Glutamatergic neuron (in vitro differentiated cells): ENCODE results near the gene SRPRB. TPM values are rescaled to one million over a fixed set of nuclear protein-coding genes. Genes with fewer than 3 reads are reported as not detected.

Experiments used
- DNase-seq: peaks from one replicate; pipeline ENCODE4 v3.0.0; 2022
- H3K27ac Mint-ChIP-seq: one replicate; pipeline ENCODE4 v1.8.0; 2020; ENCODE audit warnings: mild to moderate bottlenecking, mixed read lengths, inconsistent platforms; ENCODE audit not compliant: unreplicated experiment
- H3K27me3 Mint-ChIP-seq: one replicate; pipeline ENCODE4 v1.8.0; 2020; ENCODE audit warnings: mild to moderate bottlenecking, moderate library complexity, mixed read lengths, inconsistent platforms; ENCODE audit not compliant: unreplicated experiment
- H3K36me3 Mint-ChIP-seq: one replicate; pipeline ENCODE4 v1.8.0; 2020; ENCODE audit warnings: mild to moderate bottlenecking, mixed read lengths, inconsistent platforms; ENCODE audit not compliant: unreplicated experiment
- H3K4me1 Mint-ChIP-seq: one replicate; pipeline ENCODE4 v1.8.0; 2020; ENCODE audit warnings: mild to moderate bottlenecking, low read depth, mixed read lengths, inconsistent platforms; ENCODE audit not compliant: unreplicated experiment
- H3K4me3 Mint-ChIP-seq: one replicate; pipeline ENCODE4 v1.8.0; 2020; ENCODE audit warnings: mild to moderate bottlenecking, mixed read lengths, inconsistent platforms; ENCODE audit not compliant: unreplicated experiment
- H3K9me3 Mint-ChIP-seq: one replicate; pipeline ENCODE4 v1.8.0; 2020; ENCODE audit warnings: mild to moderate bottlenecking, moderate library complexity, mixed read lengths, inconsistent platforms; ENCODE audit not compliant: unreplicated experiment
- CTCF ChIP-seq: fragments of 200-600 bp; sonication (generic); IDR thresholded peaks from one replicate; pipeline ENCODE4 v1.5.0; 2021; ENCODE audit not compliant: partially characterized antibody, unreplicated experiment
- total RNA-seq: library from RNA; stranded (reverse); fragmentation: NEBNext Ultra II Directional; extraction: Animal tissue kit (Norgen Biotek cat#: 25700); gene quantifications from one replicate; pipeline ENCODE4 v1.2.1, GENCODE V29; 2021; ENCODE audit not compliant: unreplicated experiment

The SRPRB gene
- total RNA-seq, 1 donor from 2014 or later = 47.2 TPM

- H3K9me3 Mint-ChIP-seq = peaks cover 7% of the 10 kb centered on the region
- no peaks in the 10 kb centered on the region for H3K36me3 Mint-ChIP-seq
- no peak overlapping the region for H3K4me3 Mint-ChIP-seq
- H3K4me1 Mint-ChIP-seq = peaks cover 20% of the 10 kb centered on the region
- H3K27me3 Mint-ChIP-seq = peaks cover 11% of the 10 kb centered on the region
- no peak overlapping the region for H3K27ac Mint-ChIP-seq
- no peak for TF ChIP-seq CTCF
- no peak for DNase-seq
These were observed 52.2 kb downstream of the SRPRB start for GRCh38 chr3:133857767-133858166.

- Mint-ChIP-seq H3K4me1 (peaks cover 18% of the 10 kb centered on the region), H3K9me3 (peaks cover 4% of the 10 kb centered on the region), H3K4me3 (no peak overlapping the region), H3K27me3 (peaks cover 9% of the 10 kb centered on the region), H3K36me3 (no peaks in the 10 kb centered on the region), H3K27ac (no peak overlapping the region)
- TF ChIP-seq CTCF = no peak
- no peak for DNase-seq
These were observed 54.0 kb downstream of the SRPRB start for GRCh38 chr3:133859381-133860234.

GRCh38 chr3:133860519-133860918 lies 54.9 kb downstream of the SRPRB start:
- peaks cover 9% of the 10 kb centered on the region for H3K27me3 Mint-ChIP-seq
- H3K4me1 Mint-ChIP-seq = peaks cover 20% of the 10 kb centered on the region
- no peak overlapping the region for H3K27ac Mint-ChIP-seq
- no peak for DNase-seq
- TF ChIP-seq CTCF = no peak
- H3K4me3 Mint-ChIP-seq = no peak overlapping the region
- H3K36me3 Mint-ChIP-seq = no peaks in the 10 kb centered on the region
- peaks cover 5% of the 10 kb centered on the region for H3K9me3 Mint-ChIP-seq

GRCh38 chr3:133862161-133862560 lies 56.5 kb downstream of the SRPRB start:
- Mint-ChIP-seq H3K9me3 (peaks cover 5% of the 10 kb centered on the region), H3K36me3 (no peaks in the 10 kb centered on the region), H3K27ac (peak overlapping the region; percentile 49), H3K4me3 (no peak overlapping the region), H3K4me1 (peaks cover 21% of the 10 kb centered on the region), H3K27me3 (peaks cover 9% of the 10 kb centered on the region)
- TF ChIP-seq CTCF = no peak
- DNase-seq = no peak

- no peak for DNase-seq
- peaks cover 9% of the 10 kb centered on the region for H3K27me3 Mint-ChIP-seq
- no peaks in the 10 kb centered on the region for H3K36me3 Mint-ChIP-seq
- H3K4me1 Mint-ChIP-seq = peaks cover 31% of the 10 kb centered on the region
- TF ChIP-seq CTCF = no peak
- H3K9me3 Mint-ChIP-seq = peaks cover 3% of the 10 kb centered on the region
- no peak overlapping the region for H3K4me3 Mint-ChIP-seq
- no peak overlapping the region for H3K27ac Mint-ChIP-seq
These were observed 58.3 kb downstream of the SRPRB start for GRCh38 chr3:133863911-133864310.
